PC-3 (cell line): Measurements from ENCODE around the gene NHLRC2. TPM values are rescaled to one million over a fixed set of nuclear protein-coding genes. Genes with fewer than 3 reads are reported as not detected.

Source experiments
- ATAC-seq: fragments of 200-7000 bp; cut with Tn5 transposase; 2 replicates; pipeline ENCODE4 v1.9.1; 2020; ENCODE audit warnings: mild to moderate bottlenecking, moderate library complexity
- BruUV-seq: library from RNA; stranded (reverse); fragments of 400-500 nt; replicated peaks from 2 replicates; lab custom pipeline; 2021; lab: Mats Ljungman, UMichigan
- CTCF ChIA-PET: fragments of 300-600 bp; sonication (Branson Sonifier 250); formaldehyde crosslinking; loops from one replicate; lab custom pipeline; 2022; ENCODE audit warnings: antibody characterized with exemption; lab: Charles Lee
- POLR2A ChIA-PET: fragments of 300-600 bp; sonication (Branson Sonifier 250); formaldehyde crosslinking; loops from one replicate; lab custom pipeline; 2022; ENCODE audit warnings: antibody characterized with exemption; ENCODE audit not compliant: unreplicated experiment; lab: Charles Lee
- DNase-seq: peaks from one replicate; pipeline ENCODE4 v3.0.0-alpha.2; 2015
- H2AFZ ChIP-seq: fragments of 300-600 bp; sonication (generic); 2 replicates; pipeline ENCODE4 v1.6.0; 2016; ENCODE audit warnings: antibody characterized with exemption, low read length
- H3F3A ChIP-seq: fragments of 300-600 bp; sonication (generic); one replicate; pipeline ENCODE4 v1.6.0; 2017; ENCODE audit warnings: antibody characterized with exemption, low read length, control low read depth, mild to moderate bottlenecking; ENCODE audit not compliant: unreplicated experiment
- H3K27ac ChIP-seq: fragments of 300-600 bp; sonication (generic); 2 replicates; pipeline ENCODE4 v1.5.1; 2016; ENCODE audit warnings: mild to moderate bottlenecking, low read length
- H3K27me3 ChIP-seq: fragments of 300-600 bp; sonication (generic); 2 replicates; pipeline ENCODE4 v1.6.1; 2016; ENCODE audit warnings: low read length, mixed read lengths
- H3K36me3 ChIP-seq: fragments of 300-600 bp; sonication (generic); 2 replicates; pipeline ENCODE4 v1.6.1; 2016; ENCODE audit warnings: low read depth, mixed run types, low read length, mixed read lengths
- H3K4me1 ChIP-seq: fragments of 300-600 bp; sonication (generic); 2 replicates; pipeline ENCODE4 v1.5.1; 2016; ENCODE audit warnings: low read length; ENCODE audit not compliant: insufficient read depth
- H3K4me2 ChIP-seq: fragments of 300-600 bp; sonication (generic); 2 replicates; pipeline ENCODE4 v1.6.0; 2016; ENCODE audit warnings: low read length
- H3K4me3 ChIP-seq: fragments of 300-600 bp; sonication (generic); 2 replicates; pipeline ENCODE4 v1.5.1; 2016; ENCODE audit warnings: mild to moderate bottlenecking, low read length, mixed read lengths
- H3K79me2 ChIP-seq: fragments of 300-600 bp; sonication (generic); 2 replicates; pipeline ENCODE4 v1.6.1; 2017; ENCODE audit warnings: low read length, mixed read lengths
- H3K9ac ChIP-seq: fragments of 300-600 bp; sonication (generic); 2 replicates; pipeline ENCODE4 v1.6.0; 2016; ENCODE audit warnings: mild to moderate bottlenecking, low read length
- H3K9me2 ChIP-seq: fragments of 300-600 bp; sonication (generic); replicated peaks from 2 replicates; pipeline ENCODE4 v1.6.1; 2016; ENCODE audit warnings: mixed run types, low read length, mixed read lengths
- H3K9me3 ChIP-seq: fragments of 300-600 bp; sonication (generic); 2 replicates; pipeline ENCODE4 v1.6.1; 2016; ENCODE audit warnings: low read length, mixed read lengths
- H4K20me1 ChIP-seq: fragments of 300-600 bp; sonication (generic); 2 replicates; pipeline ENCODE4 v1.6.1; 2016; ENCODE audit warnings: low read length, mixed read lengths
- EZH2 ChIP-seq: fragments of 300-600 bp; sonication (generic); IDR thresholded peaks from one replicate; pipeline ENCODE4 v1.6.1; 2017; ENCODE audit warnings: antibody characterized with exemption, mild to moderate bottlenecking, low read length; ENCODE audit not compliant: unreplicated experiment
- EZH2phosphoT487 ChIP-seq: fragments of 300-600 bp; sonication (generic); IDR thresholded peaks from 2 replicates; pipeline ENCODE4 v1.6.1; 2018; ENCODE audit warnings: mild to moderate bottlenecking, antibody characterized with exemption, low read length, borderline replicate concordance
- intact Hi-C: fragments of 100-400 bp; cut with micrococcal nuclease; formaldehyde crosslinking; loops from 2 replicates; pipeline ENCODE4 v1.9.0; 2023
- total RNA-seq: library from RNA; depleted of rRNA; stranded (reverse); fragments of >200 nt; gene quantifications from 2 replicates; pipeline ENCODE4 v1.2.3, GENCODE V29; 2014
- TF ChIP-seq, protein P1 (sequence below): fragments of 300-600 bp; sonication (generic); conservative IDR thresholded peaks from 2 replicates; pipeline ENCODE4 v1.5.1; 2017; ENCODE audit warnings: antibody characterized with exemption, low read depth, mild to moderate bottlenecking, low read length

NHLRC2 gene
- total RNA-seq, 1 experiment from 2014 or later: 17.5 TPM

DNA sequence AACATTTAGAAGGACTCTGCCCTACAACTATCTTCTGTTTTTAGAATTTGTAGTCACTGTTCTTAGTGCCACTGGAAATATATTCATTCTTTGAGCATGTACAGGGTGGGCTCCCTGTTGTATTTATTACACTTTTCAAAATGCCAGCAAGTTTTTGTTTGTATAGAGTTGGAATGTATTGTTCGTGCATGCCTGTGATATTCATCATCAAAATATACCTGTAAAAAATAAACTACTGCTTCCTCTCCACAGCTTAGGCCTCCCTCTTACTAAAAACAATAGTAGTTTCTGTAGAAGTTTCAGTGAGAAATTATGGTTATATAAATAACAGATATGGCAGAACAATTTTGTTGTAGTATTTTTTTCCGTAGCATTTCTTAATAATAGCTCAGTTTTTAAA, 61.6 kb downstream of the NHLRC2 start:
- intact Hi-C loops: loop anchor here (10.0 kb wide), 1 partner anchor 119 kb away; no protein-coding TSS in a partner anchor

DNA sequence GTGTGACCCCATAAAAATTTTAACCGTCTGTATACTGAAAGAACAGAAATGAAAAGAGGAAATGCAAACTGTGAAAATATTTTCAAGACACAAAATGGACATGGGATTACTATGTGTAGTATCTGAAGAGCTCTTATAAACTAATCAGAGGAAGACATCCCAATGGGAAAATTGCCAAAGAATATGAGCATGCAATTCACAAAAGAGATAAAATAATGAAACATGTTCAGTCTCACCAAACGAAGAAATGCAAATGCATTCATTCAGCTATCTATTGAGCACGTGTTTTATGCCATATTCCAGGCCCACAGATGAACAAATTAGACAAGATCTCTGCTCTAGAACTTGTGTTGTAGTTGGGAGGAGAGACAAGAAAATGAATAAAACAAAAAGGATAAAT, 63.2 kb downstream of the NHLRC2 start:
- ChIA-PET POLR2A (no interaction called here), CTCF (no interaction called here)
- no TSS peak for BruUV-seq
- intact Hi-C loops: loop anchor here (10.0 kb wide), 1 partner anchor 117 kb away; no protein-coding TSS in a partner anchor
- Histone ChIP-seq H4K20me1 (no peaks in the 10 kb centered on the region), H3K9me3 (no peaks in the 10 kb centered on the region), H3K9ac (no peak overlapping the region), H2AFZ (no peak overlapping the region), H3K79me2 (no peaks in the 10 kb centered on the region), H3K36me3 (no peaks in the 10 kb centered on the region), H3K27ac (no peak overlapping the region), H3K4me3 (no peak overlapping the region), H3K27me3 (no peaks in the 10 kb centered on the region), H3K9me2 (no peaks in the 10 kb centered on the region), H3K4me1 (peaks cover 8% of the 10 kb centered on the region), H3F3A (no peaks in the 10 kb centered on the region), H3K4me2 (no peak overlapping the region)
- ATAC-seq (no peak), DNase-seq (no peak)
- no peak for TF ChIP-seq EZH2
- TF ChIP-seq, protein P1, sequence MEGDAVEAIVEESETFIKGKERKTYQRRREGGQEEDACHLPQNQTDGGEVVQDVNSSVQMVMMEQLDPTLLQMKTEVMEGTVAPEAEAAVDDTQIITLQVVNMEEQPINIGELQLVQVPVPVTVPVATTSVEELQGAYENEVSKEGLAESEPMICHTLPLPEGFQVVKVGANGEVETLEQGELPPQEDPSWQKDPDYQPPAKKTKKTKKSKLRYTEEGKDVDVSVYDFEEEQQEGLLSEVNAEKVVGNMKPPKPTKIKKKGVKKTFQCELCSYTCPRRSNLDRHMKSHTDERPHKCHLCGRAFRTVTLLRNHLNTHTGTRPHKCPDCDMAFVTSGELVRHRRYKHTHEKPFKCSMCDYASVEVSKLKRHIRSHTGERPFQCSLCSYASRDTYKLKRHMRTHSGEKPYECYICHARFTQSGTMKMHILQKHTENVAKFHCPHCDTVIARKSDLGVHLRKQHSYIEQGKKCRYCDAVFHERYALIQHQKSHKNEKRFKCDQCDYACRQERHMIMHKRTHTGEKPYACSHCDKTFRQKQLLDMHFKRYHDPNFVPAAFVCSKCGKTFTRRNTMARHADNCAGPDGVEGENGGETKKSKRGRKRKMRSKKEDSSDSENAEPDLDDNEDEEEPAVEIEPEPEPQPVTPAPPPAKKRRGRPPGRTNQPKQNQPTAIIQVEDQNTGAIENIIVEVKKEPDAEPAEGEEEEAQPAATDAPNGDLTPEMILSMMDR: no peak
- no peak for TF ChIP-seq EZH2phosphoT487

More for the DNA sequence above, 61.6 kb downstream of the NHLRC2 start:
- Histone ChIP-seq H3K4me1 (peaks cover 8% of the 10 kb centered on the region), H3K79me2 (no peaks in the 10 kb centered on the region), H2AFZ (no peak overlapping the region), H3K9me3 (no peaks in the 10 kb centered on the region), H3F3A (no peaks in the 10 kb centered on the region), H3K4me2 (0 out of 2 replicates have a peak overlapping the region, but pooled peaks have one; percentile 2), H4K20me1 (no peaks in the 10 kb centered on the region), H3K36me3 (no peaks in the 10 kb centered on the region), H3K9ac (no peak overlapping the region), H3K4me3 (no peak overlapping the region), H3K9me2 (no peaks in the 10 kb centered on the region), H3K27ac (no peak overlapping the region), H3K27me3 (no peaks in the 10 kb centered on the region)
- POLR2A ChIA-PET: interaction anchor here (0.7 kb wide), 1 partner anchor 14 kb away, joined by 3 read pairs; no protein-coding TSS in a partner anchor
- no TSS peak for BruUV-seq
- TF ChIP-seq, protein P1: no peak
- TF ChIP-seq EZH2phosphoT487 (no peak), EZH2 (no peak)
- CTCF ChIA-PET: no interaction called here
- ATAC-seq: peak; percentile 64
- peak; percentile 46 for DNase-seq

DNA sequence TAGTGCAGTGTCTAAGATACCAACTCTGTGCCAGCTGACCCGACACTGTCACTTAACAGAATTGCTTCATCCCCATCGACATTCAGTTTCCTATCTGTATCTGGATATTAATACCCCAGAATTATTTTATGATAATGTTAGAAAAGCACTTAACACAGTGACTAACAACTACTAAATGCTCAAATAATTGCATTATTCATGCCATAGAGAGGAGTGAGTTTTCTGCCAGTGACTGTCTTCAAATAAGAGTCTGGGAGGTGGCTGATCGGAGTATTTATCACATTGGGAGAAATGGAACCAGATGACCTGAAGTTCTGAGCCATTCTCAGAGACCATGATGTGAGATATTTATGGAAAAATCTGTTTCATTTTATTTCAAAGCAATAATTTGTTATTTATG, 65.7 kb downstream of the NHLRC2 start:
- no peaks in the 10 kb centered on the region for H4K20me1 ChIP-seq
- H3K4me2 ChIP-seq: no peak overlapping the region
- peaks cover 8% of the 10 kb centered on the region for H3K4me1 ChIP-seq
- POLR2A ChIA-PET: interaction anchor here (0.7 kb wide), 1 partner anchor 153 kb away, joined by 6 read pairs; no protein-coding TSS in a partner anchor
- DNase-seq: no peak
- no peaks in the 10 kb centered on the region for H3K9me2 ChIP-seq
- no peak overlapping the region for H3K4me3 ChIP-seq
- no peak overlapping the region for H3K27ac ChIP-seq
- no peaks in the 10 kb centered on the region for H3K27me3 ChIP-seq
- TF ChIP-seq, protein P1: no peak
- TF ChIP-seq EZH2 (no peak), EZH2phosphoT487 (no peak)
- intact Hi-C loops: no loop called here
- no peak for ATAC-seq
- BruUV-seq: no TSS peak
- H3K9ac ChIP-seq: no peak overlapping the region
- H3K9me3 ChIP-seq: 0 out of 2 replicates have a peak, but pooled peaks cover 7% of the 10 kb centered on the region
- CTCF ChIA-PET: no interaction called here
- no peaks in the 10 kb centered on the region for H3K79me2 ChIP-seq
- no peaks in the 10 kb centered on the region for H3K36me3 ChIP-seq
- H2AFZ ChIP-seq: no peak overlapping the region
- no peaks in the 10 kb centered on the region for H3F3A ChIP-seq
